Ishikawa (cell line): ENCODE data around the gene MLX.

Experiments
- EGR1 ChIP-seq: IDR thresholded peaks from 2 replicates; pipeline ENCODE4 v1.6.1; 2012
- NFIC ChIP-seq: IDR thresholded peaks from 2 replicates; pipeline ENCODE4 v1.6.1; 2012
- RAD21 ChIP-seq: IDR thresholded peaks from 2 replicates; pipeline ENCODE4 v1.6.1; 2012; ENCODE audit warnings: low read depth
- REST ChIP-seq: IDR thresholded peaks from 2 replicates; pipeline ENCODE4 v1.6.1; 2012; ENCODE audit warnings: low read depth, mild to moderate bottlenecking
- TAF1 ChIP-seq: IDR thresholded peaks from 2 replicates; pipeline ENCODE4 v1.6.1; 2012; ENCODE audit warnings: low read depth, mild to moderate bottlenecking
- TEAD4 ChIP-seq: IDR thresholded peaks from 2 replicates; pipeline ENCODE4 v1.6.1; 2012
- ZBTB7A ChIP-seq: IDR thresholded peaks from 2 replicates; pipeline ENCODE4 v1.6.1; 2012; ENCODE audit warnings: low read depth
- TF ChIP-seq, protein P1 (sequence below): IDR thresholded peaks from 2 replicates; pipeline ENCODE4 v1.6.1; 2012

DNA sequence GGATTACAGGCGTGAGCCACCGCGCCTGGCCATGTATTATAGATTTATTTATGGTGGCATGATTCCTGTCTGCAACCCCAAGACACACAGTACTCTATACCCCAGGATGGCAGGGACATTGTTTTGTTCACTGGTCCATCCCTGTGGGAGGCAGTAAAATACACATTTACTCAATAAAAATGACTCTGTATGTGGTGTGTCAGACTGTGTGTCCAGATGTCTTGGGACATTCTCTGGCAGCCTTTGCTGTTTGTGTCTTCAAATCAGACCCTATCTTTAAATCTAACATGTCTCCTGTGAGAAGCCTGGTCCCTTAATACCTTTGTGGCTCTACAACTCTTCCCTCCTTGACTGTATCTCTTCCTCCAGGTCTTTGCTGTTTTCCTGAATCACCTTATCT, 6.7 kb upstream of the MLX start:
- TF ChIP-seq EGR1 (no peak), NFIC (no peak), TEAD4 (no peak), TAF1 (no peak), ZBTB7A (no peak), RAD21 (no peak), REST (no peak)
- TF ChIP-seq, protein P1, sequence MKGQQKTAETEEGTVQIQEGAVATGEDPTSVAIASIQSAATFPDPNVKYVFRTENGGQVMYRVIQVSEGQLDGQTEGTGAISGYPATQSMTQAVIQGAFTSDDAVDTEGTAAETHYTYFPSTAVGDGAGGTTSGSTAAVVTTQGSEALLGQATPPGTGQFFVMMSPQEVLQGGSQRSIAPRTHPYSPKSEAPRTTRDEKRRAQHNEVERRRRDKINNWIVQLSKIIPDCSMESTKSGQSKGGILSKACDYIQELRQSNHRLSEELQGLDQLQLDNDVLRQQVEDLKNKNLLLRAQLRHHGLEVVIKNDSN: no peak
